HG03558 (cell line): ENCODE data around the gene AHCYL2.
A peak's percentile ranks its signal among the peaks of the same experiment; 100 is the strongest.
"Not testable (repeated sequence)": the region's sequence is repeated elsewhere in the genome, so short reads cannot be mapped to it uniquely, and the experiment has no call there.

Source experiments
- ATAC-seq: cut with Tn5 transposase; IDR thresholded peaks from one replicate; pipeline ENCODE4 v1.9.1; 2021; ENCODE audit warnings: moderate number of reproducible peaks; ENCODE audit not compliant: unreplicated experiment; ENCODE audit errors: extremely low read depth

AHCYL2 gene

GRCh38 chr7:129401967-129402860 is 177.4 kb downstream of the AHCYL2 start:
- ATAC-seq: no peak

- ATAC-seq: no peak
Observed at GRCh38 chr7:129405527-129405926, 180.7 kb downstream of the AHCYL2 start.

GRCh38 chr7:129410238-129410637 is 185.4 kb downstream of the AHCYL2 start:
- not testable (repeated sequence) for ATAC-seq

- no peak for ATAC-seq
Observed at GRCh38 chr7:129412501-129412900, 187.7 kb downstream of the AHCYL2 start.

GRCh38 chr7:129417073-129417472 is 192.2 kb downstream of the AHCYL2 start:
- ATAC-seq: no peak

- ATAC-seq: no peak
Observed at GRCh38 chr7:129421717-129422250, 197.0 kb downstream of the AHCYL2 start.

- no peak for ATAC-seq
Observed at GRCh38 chr7:129422727-129423126, 197.9 kb downstream of the AHCYL2 start.

GRCh38 chr7:129423700-129424410 is 199.0 kb downstream of the AHCYL2 start:
- no peak for ATAC-seq

GRCh38 chr7:129426482-129426881 is 201.7 kb downstream of the AHCYL2 start:
- no peak for ATAC-seq

GRCh38 chr7:129427526-129428045 is 202.8 kb downstream of the AHCYL2 start:
- ATAC-seq: no peak

- no peak for ATAC-seq
Observed at GRCh38 chr7:129431911-129432643, 207.2 kb downstream of the AHCYL2 start.

GRCh38 chr7:129433847-129434674 is 209.2 kb downstream of the AHCYL2 start, which contains the start of gene STRIP2:
Gene STRIP2 (plus strand): TSS chr7:129434432. CDS start chr7:129434473, 41 bp downstream.
- ATAC-seq: peak; percentile 77

- ATAC-seq: no peak
Observed at GRCh38 chr7:129434675-129435318, 210.0 kb downstream of the AHCYL2 start.

GRCh38 chr7:129435414-129435829 is 210.6 kb downstream of the AHCYL2 start:
- ATAC-seq: no peak

- no peak for ATAC-seq
Observed at GRCh38 chr7:129436335-129436923, 211.6 kb downstream of the AHCYL2 start.

GRCh38 chr7:129437190-129437589 is 212.4 kb downstream of the AHCYL2 start:
- ATAC-seq: no peak

- ATAC-seq: no peak
Observed at GRCh38 chr7:129438281-129438838, 213.5 kb downstream of the AHCYL2 start.
